GM18508 (cell line): ENCODE results near the gene PCDHGA2.
A peak's percentile ranks its signal among the peaks of the same experiment; 100 is the strongest.
"Not testable (repeated sequence)": the region's sequence is repeated elsewhere in the genome, so short reads cannot be mapped to it uniquely, and the experiment has no call there.

Source experiments
- ATAC-seq: cut with Tn5 transposase; IDR thresholded peaks from one replicate; pipeline ENCODE4 v1.9.1; 2021; ENCODE audit warnings: moderate number of reproducible peaks; ENCODE audit not compliant: insufficient read depth, unreplicated experiment

The PCDHGA2 gene

DNA sequence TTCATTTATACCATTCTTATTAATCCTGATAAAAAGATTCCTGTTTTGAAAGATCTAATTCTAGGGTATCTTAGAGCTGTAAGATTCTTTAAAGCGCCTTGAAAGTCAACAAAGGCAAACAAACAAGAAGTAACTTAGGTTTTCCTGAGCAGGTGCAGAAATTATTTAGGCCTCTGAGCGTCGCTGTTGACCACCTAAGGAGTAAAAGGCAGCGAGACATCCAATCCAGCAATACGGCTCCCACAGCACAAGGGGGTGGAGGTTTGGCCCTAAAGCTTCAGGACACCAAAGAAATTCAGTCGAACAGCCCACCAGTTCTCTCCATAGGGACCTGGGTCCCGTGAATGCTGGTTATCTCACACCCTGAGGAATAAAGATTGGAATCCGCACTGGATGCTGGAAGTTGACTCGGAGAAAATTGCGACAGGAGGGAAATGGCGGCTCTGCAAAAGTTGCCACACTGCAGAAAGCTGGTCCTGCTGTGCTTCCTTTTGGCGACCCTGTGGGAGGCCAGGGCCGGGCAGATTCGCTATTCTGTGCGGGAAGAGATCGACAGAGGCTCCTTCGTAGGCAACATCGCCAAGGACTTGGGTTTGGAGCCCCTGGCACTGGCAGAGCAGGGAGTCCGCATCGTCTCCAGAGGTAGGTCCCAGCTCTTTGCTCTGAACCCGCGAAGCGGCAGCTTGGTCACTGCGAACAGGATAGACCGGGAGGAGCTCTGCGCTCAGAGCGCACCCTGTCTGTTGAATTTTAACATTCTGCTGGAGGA lies at the start of gene PCDHGA2:
Gene PCDHGA2, plus strand, starts transcription at position 223 of the 769 bp plus-strand sequence.
- no peak for ATAC-seq

DNA sequence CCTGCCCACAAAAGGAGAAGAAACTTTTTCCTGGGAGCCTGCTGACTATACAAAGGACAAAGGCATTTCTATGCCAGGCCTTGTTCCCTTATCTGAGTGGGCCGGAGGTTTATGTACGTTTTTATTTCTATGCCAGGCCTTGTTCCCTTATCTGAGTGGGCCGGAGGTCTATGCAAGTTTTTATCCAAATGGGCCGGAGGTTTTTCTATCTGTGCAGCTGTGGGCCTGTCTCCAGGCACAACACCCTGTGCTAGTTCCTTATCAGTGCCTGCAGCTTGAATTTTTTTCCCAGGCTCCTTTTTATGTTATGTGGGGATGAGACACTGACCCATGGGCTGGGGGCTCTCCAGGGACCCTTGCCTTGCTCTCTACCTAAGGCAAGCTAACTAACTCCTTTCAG lies 40.2 kb upstream of the PCDHGA2 start:
- no peak for ATAC-seq

DNA sequence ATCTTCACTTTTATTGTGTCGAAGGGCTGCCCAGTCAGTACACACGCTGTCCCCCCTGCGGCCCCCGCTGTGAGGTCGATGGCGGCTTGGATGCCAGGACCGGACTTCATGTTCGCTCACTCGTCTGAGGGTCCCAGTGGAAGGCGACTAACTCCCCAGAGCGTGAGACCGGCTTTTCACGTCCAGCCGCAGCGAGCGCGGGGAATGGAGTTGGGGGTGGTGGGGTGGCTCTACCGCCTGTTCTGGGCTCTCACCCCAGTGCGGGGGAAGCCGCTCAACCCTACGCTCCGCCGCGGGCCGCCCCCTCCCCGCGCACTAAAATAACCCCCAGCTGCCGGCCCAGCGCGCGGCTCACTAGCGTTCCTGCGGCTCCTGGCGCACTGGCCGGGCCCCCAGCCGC lies 34.8 kb upstream of the PCDHGA2 start, which contains the start of gene SLC25A2:
Gene SLC25A2, minus strand, starts transcription at position 294 of the 400 bp plus-strand sequence. Its CDS starts 184 bp downstream, at position 110.
- no peak for ATAC-seq

DNA sequence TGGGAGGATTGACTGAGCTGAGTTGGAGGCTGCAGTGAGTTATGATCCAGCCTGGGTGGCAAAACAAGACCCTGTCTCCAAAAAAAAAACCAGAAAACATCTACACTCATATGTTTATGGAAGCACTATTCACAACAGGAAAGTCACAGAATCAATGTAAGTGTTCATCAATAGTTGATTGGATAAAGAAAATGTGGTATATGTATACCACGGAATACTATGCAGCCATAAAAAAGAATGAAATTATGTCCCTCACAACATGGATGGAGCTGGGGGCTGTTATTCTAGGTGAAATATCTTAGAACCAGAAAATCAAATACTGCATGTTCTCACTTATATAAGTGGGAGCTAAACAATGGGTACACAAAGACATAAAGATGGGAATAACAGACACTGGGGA lies 31.9 kb upstream of the PCDHGA2 start:
- ATAC-seq, result no peak

DNA sequence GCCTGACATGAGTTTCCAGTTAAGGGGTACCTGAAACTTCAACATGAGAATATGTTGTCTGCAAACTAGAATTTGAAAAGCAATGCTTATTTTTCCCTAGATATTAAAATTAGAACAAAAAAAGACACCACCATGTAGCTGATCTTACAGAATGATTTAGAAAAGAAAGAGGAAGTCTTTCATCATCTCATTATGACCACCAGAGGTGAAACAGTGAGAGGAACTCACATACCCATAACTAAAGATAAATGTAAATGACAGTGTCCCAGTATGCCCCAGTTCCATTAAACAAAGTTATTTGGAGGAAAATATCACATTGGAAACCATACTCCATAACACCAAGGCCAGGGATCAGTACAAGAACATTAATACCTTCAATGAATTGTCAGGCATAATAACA lies 24.8 kb upstream of the PCDHGA2 start:
- ATAC-seq, result no peak

DNA sequence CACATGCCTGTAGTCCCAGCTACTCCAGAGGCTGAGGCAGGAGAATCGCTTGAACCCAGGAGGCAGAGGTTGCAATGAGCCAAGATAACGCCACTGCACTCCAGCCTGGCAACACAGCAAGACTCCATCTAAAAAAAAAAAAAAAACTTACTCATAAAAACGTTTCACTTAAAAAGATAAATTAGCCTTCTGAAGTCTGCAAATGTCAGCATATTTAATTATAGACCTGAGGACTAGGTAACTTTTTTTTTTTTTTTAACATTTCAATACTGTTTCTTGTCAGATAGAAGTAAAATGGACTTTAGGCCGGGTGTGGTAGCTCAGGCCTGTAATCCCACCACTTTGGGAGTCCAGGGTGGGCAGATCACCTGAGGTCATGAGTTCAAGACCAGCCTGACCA lies 21.6 kb upstream of the PCDHGA2 start:
- ATAC-seq, result not testable (repeated sequence)

DNA sequence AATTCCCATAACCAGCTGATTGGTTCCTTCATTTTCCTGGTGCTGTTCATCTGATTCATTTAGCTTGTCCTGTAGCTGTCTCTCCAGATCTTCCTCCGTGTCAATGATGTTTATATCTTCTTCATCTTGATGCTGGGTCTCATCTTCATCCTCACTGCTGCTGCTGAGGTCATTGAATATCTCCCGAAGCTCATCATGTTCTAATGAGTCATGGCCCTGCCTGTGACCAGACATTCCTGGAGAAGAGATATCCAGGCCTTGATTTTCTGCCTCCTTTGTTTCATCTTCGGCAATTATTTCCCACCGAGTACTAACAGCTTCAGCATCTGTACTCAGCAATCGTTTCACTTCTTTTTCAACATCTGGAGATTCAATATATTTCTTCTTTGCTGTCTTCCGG lies 19.4 kb upstream of the PCDHGA2 start:
- ATAC-seq, result no peak

DNA sequence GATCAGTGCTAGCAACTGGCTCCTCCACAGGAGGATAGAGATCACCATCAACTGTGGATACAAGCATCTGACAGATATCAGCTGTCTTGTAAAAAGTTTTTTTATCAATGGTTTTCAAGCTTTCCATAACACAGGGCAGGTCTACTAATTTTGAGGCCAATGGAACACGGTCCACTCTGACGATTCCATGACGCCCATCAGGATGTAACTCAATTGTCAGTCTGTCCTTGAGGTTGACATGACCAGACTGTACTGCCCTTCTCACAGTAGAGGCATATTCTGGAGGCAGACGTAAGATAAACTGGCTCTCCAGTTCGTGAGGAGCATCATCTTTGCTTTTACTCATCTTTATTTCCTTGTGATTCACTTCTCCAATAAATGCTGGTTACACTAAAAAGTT lies 18.9 kb upstream of the PCDHGA2 start:
- ATAC-seq, result no peak

DNA sequence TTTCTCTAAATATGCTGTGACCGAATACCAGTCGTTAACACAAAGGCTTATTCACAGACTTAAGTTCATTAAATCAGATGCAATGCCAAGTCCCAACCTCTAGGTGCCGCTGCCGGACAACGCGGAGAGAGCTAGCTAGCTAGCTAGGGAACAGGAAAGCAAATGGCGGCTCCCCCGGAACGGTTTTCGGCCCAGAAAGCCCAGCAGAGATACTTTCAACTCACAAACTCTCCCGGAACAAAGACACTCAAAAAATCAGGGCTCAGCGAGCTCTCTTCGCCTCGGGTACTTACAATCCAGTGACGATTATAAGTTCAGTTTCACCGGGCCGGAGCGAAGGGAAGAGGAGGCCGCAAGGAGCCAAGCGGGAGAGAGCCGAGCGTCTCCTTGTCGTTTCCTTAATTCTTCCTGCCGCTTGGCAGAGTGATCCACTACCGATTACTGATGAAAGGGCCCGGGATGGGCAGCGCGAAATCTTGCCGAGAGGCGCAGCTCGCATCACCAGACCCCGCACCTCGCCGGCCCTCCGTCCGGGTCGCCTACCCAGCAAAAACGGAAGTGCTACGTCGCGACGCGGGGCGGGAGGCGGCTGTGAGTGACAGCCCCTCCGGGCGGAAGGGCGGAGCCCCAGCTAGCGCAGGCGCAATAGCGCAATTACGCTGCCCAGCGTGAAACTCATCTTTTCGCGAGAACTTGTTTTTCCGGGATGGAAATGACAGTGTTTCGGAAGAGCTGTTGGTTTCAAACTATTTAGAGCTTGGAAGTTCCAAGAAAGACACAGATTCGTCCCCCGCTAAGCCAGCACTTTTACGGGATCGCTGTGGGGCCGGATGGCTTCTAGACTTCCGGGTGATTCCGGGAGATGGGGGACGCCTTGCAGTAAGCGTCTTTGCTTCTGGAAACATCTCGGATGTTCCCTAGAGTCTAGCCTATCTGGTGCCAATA lies 18.1 kb upstream of the PCDHGA2 start, which contains the start of gene TAF7:
Gene TAF7, minus strand, starts transcription at position 560 of the 945 bp plus-strand sequence. CDS start 740 bp downstream, outside the sequence.
- ATAC-seq, result peak; percentile 86

DNA sequence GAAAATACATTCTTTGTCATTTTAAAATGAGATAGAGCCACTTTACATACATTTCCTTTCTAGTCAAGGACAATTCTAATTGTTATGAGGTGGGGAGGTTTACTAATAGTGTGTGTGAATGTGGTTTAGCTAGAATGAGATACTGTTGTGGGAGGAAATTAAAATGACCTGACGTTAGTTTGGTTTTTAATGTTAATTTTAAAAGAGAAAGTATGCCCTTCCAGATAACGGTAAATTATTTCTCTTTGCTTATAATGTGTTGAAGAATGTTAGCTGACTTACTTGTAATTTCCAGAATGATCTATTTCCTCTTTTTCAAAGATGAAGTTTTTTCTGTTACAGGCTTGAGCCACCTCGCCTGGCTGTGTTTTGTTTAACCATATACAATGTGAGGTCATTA lies 16.3 kb upstream of the PCDHGA2 start:
- ATAC-seq, result no peak

DNA sequence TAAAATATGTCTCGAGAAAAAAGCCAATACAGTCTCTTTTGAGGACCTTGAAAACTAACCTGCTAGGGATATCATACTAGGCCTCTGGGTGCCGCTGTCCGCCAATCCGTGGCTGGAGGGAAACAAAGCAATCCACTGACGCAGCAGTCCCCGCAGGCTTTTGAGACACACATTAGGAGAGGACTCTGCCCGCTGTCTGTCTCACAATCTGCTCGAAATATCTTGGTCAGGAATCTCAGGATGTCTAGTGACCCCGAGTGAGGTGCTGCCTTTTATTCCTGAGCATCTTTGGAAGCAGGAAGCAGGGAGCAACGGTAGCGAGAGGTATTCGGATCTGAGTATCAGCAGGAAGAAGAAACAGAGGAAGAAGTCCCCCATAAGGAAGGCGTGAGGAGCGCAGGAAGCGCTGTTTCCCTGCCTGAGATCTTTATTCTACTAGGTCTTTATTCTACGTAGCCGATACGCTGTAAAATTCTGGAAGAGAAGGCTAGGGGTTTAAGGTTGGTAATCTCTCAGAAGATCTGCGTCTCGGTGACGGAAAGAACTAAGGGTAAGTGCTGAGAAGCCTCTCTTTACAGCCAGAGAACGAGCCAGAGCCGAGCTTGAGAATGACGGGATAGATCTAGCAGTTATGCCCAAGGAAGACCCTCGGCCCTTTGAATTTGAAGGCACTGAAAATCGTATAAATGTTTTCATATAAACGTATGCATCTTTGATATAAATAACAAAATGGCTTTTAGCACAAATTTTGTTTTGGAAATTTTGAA lies 12.3 kb upstream of the PCDHGA2 start:
- no peak for ATAC-seq

DNA sequence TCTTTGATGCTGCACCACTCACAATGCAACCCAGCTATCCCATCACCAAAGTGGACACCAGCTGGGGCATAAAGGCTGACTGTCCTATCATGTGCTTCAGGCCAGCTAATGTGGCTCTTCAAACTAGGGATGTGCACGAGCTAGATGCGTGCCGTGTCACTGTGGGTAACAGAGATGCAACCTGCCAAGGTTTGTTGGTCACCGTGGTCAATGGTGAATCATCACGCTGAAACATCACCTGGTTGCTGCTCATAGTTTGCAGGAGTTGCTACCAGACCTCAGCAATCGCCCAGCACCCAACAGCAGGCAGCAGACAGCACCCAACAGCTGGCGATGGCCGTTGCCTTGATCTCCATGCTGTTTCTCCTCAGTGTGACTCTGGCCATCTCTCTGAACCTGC lies 10.3 kb upstream of the PCDHGA2 start:
- ATAC-seq, result no peak

DNA sequence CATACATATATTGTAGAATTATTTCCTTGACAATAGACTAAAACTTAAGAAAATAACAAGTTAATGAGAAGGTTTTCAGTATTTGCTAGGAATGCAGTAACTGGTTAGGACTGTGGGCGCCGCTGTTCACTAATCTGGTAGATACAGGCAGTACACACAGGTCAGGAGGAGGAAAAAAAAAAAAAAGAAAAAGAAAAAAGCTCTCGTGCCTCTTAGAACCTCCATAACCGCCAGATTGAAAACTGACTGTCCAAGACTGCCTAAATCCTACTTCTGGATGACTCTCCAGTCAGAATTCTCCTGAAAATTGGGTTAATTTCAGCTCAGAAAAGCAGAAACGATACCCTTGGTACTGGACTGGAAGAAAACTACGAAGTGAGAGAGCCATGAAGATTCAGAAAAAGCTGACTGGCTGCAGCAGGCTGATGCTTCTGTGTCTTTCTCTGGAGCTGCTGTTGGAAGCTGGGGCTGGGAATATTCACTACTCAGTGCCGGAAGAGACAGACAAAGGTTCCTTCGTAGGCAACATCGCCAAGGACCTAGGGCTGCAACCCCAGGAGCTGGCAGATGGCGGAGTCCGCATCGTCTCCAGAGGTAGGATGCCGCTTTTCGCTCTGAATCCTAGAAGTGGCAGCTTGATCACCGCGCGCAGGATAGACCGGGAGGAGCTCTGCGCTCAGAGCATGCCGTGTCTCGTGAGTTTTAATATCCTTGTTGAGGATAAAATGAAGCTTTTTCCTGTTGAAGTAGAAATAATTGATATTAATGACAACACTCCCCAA lies 8.1 kb upstream of the PCDHGA2 start, which contains the start of gene PCDHGA1:
Gene PCDHGA1, plus strand, starts transcription at position 216 of the 782 bp plus-strand sequence.
- ATAC-seq, result no peak

DNA sequence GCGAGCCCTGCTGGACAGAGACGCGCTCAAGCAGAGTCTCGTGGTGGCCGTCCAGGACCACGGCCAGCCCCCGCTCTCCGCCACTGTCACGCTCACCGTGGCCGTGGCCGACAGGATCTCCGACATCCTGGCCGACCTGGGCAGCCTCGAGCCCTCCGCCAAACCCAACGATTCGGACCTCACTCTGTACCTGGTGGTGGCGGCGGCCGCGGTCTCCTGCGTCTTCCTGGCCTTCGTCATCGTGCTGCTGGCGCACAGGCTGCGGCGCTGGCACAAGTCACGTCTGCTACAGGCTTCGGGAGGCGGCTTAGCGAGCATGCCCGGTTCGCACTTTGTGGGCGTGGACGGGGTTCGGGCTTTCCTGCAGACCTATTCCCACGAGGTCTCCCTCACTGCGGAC lies 6.0 kb upstream of the PCDHGA2 start:
- not testable (repeated sequence) for ATAC-seq

DNA sequence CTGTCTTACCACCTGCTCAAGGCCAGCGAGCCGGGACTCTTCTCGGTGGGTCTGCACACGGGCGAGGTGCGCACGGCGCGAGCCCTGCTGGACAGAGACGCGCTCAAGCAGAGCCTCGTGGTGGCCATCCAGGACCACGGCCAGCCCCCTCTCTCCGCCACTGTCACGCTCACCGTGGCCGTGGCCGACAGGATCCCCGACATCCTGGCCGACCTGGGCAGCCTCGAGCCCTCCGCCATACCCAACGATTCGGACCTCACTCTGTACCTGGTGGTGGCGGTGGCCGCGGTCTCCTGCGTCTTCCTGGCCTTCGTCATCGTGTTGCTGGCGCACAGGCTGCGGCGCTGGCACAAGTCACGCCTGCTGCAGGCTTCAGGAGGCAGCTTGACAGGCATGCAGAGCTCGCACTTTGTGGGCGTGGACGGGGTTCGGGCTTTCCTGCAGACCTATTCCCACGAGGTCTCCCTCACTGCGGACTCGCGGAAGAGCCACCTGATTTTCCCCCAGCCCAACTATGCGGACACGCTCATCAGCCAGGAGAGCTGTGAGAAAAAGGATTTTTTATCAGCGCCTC lies 2.3 kb downstream of the PCDHGA2 start:
- not testable (repeated sequence) for ATAC-seq

DNA sequence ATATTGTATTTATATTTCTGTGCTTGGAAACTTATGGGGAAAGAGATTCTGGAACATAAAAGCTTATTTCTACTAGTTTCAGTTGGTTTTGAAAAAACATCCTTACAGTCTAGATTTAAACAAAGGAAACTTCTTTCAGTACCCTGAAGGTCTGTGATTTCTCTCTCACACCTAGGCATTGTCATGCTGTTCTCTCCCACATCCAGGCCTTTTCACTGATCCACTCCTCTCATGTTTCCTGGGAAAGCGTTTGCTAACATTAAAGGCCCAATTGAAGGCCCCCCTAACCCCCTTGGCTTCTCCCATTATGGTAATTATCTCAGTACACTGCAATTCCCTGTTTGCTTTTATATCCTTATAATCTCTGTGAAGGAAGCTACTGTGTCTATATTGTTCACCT lies 4.2 kb downstream of the PCDHGA2 start:
- no peak for ATAC-seq

DNA sequence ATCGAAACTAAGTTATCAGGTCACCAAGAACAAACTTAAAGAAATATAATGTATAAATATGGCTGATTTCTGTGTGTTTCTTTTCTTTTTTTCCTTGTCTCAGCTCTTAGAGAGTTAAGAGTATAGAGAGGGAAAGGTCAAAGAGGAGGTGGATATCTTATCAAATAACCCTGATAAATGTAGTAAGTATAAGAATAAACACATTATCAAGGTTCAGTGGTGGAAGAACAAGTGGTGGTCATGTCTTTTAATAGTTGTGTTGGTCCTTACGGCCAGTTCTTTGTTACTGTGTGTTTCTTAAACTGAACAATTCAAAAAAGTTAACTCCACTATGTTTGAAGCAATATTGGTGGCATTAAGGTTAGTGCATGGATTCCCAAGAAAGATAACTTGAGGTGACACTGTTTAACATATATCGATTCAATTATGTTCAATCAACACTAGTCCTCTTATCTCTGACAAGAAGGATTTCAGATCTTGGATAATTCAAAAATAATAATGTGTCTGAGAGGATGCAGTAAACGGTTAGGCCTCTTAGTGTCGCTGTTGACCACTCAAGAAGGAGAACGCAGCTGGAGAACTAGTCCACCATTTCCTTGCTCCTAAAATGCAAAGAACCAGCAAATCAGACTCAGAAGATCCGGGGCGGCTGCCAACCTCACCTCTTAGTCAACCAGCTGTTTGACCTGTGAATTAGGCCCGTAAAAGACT lies 4.8 kb downstream of the PCDHGA2 start, which contains the start of gene PCDHGA3:
Gene PCDHGA3, plus strand, starts transcription at position 588 of the 711 bp plus-strand sequence. CDS start 205 bp downstream, outside the sequence.
- ATAC-seq, result no peak

DNA sequence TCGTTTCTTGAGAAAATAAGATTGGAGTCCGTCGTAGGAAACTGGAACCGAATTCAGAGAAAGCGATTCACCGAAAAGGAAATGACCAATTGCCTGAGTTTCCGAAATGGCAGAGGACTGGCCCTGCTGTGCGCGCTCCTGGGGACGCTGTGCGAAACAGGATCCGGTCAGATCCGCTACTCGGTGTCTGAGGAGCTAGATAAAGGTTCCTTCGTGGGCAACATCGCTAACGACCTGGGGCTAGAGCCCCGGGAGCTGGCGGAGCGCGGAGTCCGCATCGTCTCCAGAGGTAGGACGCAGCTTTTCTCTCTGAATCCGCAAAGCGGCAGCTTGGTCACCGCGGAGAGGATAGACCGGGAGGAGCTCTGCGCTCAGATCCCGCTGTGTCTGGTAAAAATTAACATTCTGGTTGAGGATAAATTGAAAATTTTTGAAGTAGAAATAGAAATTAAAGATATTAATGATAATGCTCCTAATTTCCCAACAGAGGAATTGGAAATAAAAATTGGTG lies 5.4 kb downstream of the PCDHGA2 start:
- no peak for ATAC-seq
